Fibroblast of villous mesenchyme (primary cell): ENCODE results near the gene ATP11A. TPM values are rescaled to one million over a fixed set of nuclear protein-coding genes. Genes with fewer than 3 reads are reported as not detected.

Source experiments
- DNase-seq: peaks from one replicate; pipeline ENCODE4 v3.0.0-alpha.2; 2010; ENCODE audit warnings: low read depth
- H3K4me3 ChIP-seq: 2 replicates; pipeline ENCODE4 v1.5.1; 2011; ENCODE audit warnings: low read depth, mild to moderate bottlenecking, low read length
- total RNA-seq: library from RNA; depleted of rRNA; stranded (reverse); fragments of >200 nt; gene quantifications from 2 replicates; pipeline ENCODE4 v1.2.3, GENCODE V29; 2012
- TF ChIP-seq, protein P1 (sequence below): IDR thresholded peaks from 2 replicates; pipeline ENCODE4 v1.5.1; 2012; ENCODE audit warnings: low read depth, mild to moderate bottlenecking, low read length; ENCODE audit not compliant: insufficient read depth

ATP11A gene
- total RNA-seq, 1 donor = 6.9 TPM

DNA sequence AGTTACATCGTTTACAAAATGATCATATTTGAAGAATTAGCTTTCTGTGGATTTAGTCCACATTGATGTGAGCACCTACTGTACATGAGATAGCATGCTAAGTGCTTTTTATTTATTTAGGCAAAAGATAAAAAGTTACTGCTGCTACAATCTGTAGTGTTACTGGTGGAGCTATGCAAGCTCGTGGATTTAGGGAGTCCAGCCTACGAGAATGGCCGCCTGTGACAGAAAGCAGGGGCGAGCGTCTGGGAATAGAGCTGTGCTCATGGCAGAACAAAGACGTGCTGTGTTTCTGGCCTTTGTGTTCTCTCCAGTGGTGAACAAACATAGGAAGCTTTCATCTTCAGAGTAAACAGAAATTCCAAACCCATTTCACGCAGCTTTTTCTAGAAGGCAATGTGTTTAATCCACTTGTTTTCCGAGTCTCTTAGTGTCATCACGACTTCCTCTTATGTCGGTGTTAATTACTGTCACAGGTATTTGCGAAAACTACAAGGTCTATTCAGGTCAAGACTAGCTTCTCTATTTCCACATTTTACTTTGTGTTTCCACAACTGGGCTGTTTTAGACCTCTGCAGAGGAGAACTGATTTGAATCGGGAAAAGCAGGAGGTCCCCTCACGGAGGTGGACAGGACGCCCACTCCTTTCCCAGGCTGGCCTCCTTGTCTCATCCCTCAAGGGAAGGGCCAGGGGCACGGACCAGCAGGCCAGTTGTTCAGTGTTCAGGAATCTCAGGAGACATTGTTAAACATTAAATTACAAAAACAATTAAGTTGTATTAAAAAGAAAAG is 67.3 kb downstream of the ATP11A start:
- DNase-seq = no peak
- TF ChIP-seq, protein P1, sequence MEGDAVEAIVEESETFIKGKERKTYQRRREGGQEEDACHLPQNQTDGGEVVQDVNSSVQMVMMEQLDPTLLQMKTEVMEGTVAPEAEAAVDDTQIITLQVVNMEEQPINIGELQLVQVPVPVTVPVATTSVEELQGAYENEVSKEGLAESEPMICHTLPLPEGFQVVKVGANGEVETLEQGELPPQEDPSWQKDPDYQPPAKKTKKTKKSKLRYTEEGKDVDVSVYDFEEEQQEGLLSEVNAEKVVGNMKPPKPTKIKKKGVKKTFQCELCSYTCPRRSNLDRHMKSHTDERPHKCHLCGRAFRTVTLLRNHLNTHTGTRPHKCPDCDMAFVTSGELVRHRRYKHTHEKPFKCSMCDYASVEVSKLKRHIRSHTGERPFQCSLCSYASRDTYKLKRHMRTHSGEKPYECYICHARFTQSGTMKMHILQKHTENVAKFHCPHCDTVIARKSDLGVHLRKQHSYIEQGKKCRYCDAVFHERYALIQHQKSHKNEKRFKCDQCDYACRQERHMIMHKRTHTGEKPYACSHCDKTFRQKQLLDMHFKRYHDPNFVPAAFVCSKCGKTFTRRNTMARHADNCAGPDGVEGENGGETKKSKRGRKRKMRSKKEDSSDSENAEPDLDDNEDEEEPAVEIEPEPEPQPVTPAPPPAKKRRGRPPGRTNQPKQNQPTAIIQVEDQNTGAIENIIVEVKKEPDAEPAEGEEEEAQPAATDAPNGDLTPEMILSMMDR = no peak
- no peak overlapping the region for H3K4me3 ChIP-seq

GRCh38 chr13:112757759-112758086 is 67.9 kb downstream of the ATP11A start:
- no peak overlapping the region for H3K4me3 ChIP-seq
- TF ChIP-seq, protein P1 = no peak
- DNase-seq = no peak

GRCh38 chr13:112759053-112759452 is 69.2 kb downstream of the ATP11A start:
- TF ChIP-seq, protein P1 = no peak
- no peak for DNase-seq
- H3K4me3 ChIP-seq = no peak overlapping the region

GRCh38 chr13:112759827-112760226 is 70.0 kb downstream of the ATP11A start:
- DNase-seq = no peak
- no peak overlapping the region for H3K4me3 ChIP-seq
- TF ChIP-seq, protein P1 = no peak

- peak; percentile 79 for DNase-seq
- TF ChIP-seq, protein P1 = no peak
- H3K4me3 ChIP-seq = no peak overlapping the region
Observed at GRCh38 chr13:112760435-112760834, 70.6 kb downstream of the ATP11A start.

- peak overlapping the region; percentile 7 for H3K4me3 ChIP-seq
- TF ChIP-seq, protein P1 = no peak
- DNase-seq = no peak
Observed at GRCh38 chr13:112760931-112761330, 71.1 kb downstream of the ATP11A start.
